TTC549 (cell line): Measurements from ENCODE around the gene DAB1.

Source experiments
- FAIRE-seq: peaks from 2 replicates; lab custom pipeline; 2012; peaks lifted over from hg19 to GRCh38; lab: Jason Lieb, UNC

DAB1 gene

DNA sequence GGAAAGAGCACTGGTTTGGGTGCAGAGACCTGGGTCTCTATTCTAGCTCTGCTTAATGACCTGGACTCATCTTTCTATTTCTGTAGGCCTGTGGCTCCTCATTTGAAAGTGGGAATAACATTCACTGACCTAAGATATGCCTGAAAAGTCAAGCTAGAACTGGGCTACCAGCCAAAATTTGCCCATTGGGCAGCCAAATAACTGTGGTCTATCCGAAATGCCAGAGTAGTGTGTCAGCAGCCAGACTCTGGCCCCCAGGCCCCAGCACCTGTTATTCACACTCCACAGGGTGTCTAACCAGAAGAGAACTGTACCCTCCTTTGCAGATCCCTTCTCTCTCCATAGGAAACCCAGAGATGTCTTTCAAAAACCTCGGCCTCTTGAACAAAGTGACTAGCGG is 12.6 kb downstream of the DAB1 start:
- no peak for FAIRE-seq

DNA sequence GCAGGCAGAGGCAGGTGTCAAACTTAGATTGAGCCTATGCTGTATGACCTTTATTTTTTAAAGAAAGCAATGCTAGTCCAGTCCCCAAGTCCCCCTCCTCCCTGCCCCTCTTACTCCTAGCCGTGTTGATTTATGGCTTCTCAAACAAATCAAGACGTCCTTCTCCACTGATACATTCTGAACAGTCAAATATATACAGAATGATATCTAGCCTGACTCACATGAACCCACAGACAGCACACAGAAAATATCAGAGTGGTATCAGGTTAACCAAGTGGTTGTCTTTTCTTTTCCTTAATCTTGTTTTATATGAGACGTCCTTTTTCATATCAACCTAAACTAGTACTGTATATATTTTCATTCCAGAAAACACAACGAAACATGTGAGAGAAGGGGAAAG is 13.4 kb downstream of the DAB1 start:
- no peak for FAIRE-seq

DNA sequence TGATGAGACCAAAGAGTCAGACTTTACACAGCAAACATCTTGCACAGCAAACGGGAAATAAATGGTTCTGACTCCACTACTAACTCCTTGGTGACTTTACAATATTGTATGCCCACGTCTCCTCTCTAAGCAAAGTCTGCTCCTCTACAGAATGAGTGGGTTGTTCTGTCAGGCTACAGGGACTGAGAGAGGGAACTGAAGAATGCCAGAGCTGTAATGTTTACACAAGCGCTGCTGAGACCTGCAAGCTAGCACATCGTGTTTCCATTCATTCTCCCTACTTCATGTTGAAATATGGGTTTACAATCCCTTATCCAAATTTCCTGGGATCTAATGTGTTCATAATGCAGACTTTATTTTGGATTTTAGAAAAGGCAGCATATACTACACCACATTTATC is 15.9 kb downstream of the DAB1 start:
- FAIRE-seq: no peak

DNA sequence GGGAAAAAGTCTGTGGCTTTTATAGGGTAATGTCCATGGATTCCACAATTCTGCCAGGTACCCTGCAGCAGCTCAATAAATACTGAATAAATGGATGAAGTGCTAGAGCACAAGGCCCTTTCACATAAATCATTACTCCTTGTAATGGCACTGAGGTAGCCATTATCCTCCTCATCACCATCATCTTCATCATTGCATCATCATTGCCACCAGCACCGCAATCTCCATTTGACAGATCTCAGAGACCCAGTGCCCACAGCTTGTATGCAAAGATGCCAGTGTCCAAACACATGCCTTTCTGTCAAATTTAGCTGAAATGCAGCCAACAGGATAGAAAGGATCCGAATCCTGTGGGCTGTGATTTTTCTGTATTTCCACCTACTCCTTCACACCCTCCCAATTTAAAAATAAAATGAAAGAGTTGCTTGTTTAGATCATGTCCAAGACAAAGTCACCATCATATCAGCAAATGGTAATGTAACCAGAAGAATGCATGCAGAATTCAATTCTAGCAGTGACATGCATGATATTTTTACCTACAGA is 17.4 kb downstream of the DAB1 start:
- no peak for FAIRE-seq

DNA sequence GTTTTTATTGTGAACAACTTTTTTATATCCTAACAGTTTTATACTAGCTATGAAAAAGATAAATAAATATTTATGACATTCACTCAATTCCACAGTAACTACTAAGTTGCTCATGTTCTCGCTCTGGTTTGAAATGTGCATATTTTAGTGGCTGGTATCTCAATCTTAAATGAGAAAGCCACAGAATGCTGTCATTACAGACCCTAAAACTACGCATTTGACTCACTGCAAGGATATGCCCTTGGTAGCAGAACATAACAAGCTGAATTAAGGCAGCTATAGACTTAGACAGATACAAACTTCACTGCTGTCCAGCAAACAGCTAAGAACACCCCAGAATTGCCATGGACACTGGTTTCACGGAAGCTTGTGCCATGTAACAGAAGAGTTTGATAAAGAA is 19.0 kb downstream of the DAB1 start:
- no peak for FAIRE-seq

DNA sequence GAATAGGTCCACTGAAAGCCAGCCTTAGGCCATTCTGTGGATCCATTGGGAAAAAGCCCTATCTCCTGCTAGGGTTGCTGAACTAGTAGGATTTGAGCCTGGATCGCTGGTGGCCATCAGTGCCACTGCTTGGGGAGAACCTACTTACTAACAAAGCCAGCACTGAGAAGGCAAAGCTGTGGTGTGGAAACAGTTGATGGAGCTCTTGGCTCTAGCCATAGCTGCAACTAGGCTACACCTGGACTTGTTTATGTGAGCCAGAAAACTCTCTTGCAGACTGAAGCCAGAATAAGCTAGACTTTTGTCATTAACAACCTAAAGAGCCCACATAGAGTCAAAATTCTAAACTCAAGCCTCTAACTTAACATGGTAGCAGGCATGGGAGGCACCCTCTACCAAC is 20.7 kb downstream of the DAB1 start:
- FAIRE-seq: no peak

DNA sequence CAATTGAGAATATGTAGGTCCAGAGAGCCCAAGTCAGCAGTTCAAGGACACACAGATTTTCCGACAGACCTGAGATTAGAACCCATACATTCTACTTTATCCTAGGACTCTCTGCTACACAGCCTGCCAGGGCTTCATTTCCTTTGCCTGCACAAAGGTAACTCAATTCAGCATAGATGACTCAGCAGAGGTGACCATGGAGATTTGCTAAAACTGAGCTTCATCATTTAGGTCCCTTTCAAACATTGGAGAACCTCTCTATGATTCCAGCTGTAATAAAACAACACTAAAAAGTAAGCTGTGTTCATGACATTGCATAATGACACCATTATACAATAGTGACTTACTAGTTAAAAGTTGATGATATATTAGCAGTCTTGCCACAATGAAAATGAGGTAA is 22.2 kb downstream of the DAB1 start:
- FAIRE-seq: no peak

DNA sequence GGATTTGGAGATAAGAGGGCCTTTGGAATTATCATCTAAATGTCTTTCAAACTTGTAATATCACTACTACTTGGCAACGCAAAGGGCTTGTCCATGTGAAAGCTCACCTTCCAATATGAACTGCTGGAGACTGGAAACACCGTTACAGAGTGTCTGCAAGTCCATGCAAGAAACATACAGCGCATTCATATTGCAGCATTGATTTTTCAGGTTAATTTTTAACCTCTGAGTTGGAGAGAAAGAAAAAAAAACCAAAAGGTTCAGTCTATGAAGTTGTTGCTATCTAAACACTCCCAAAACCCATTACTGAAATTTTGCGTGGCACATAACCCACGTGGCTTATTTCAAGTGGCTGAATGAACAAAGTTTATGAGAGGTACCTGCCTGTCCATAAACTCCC is 23.8 kb downstream of the DAB1 start:
- no peak for FAIRE-seq

DNA sequence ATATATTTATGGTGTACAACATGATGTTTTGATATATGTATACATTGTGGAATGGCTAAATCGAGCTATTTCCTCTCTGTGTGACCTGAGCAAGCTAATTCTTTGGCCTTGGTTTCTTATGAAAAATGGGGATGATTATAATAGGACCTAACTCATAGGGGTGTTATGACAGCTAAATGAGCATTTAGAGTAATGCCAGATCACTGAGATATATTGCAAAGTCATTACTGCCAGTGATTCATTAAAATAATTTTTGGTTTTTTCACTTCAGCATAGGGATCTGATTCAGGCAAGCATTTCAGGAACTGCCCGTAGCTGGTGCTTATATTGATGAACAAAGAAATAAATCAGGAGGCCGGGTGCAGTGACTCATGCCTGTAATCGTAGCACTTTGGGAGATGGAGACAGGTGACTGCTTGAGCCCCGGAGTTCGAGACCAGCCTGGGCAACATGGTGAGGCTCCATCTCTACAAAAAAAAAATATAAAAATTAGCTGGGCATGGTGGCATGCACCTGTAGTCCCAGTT is 30.7 kb downstream of the DAB1 start:
- no peak for FAIRE-seq

DNA sequence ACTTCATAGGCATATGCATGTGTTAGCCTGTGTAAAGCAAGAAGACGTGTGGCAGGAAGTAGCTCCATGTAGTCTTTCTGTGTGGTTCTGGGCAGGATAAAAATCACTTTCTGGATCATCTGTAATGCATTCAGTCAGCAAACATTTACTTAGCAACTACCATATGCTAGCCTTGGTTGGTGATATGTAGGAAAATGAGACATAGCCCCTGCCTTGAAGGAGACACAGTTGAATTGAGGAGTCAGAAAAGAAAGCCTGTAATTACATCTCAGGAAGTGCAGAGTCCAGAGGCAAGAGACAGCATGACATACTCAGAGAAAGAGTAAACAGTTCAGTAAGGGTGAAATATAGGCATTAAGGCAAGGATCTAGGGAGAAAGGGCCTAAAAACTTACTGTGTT is 38.5 kb downstream of the DAB1 start:
- FAIRE-seq: no peak

DNA sequence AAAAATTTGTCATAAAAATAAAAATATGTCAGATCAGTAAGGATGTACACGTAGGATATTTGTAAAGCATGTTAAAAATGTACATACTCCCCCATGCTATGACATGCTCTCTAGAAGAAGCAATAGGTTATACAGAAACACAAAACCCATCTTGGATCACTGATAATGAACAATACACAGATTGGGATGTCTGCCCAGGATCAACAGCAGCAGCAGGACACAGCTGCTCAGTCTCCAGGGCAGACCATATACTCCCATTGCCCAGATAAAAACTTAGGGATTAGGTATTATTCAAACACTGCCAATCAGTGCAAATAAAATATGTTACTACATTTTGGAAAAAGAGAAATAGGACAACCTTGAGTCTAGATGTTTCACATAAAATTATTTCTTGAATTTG is 39.0 kb downstream of the DAB1 start:
- FAIRE-seq: no peak

DNA sequence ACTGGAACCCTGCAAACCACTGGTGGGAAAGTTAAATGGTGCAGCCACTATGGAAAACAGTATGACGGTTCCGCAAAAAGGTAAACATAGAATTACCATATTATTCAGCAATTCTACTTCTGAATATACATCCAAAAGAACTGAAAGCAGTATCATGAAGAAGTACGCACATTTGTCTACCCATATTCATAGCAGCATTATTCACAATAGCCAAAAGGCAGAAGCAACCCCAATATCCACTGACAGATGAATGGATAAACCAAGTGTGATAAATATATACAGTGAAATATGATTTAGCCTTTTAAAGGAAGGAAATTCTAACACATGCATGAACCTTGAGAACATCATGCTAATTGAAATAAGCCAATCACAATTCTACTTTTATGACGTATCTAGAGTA is 39.6 kb downstream of the DAB1 start:
- FAIRE-seq: no peak

DNA sequence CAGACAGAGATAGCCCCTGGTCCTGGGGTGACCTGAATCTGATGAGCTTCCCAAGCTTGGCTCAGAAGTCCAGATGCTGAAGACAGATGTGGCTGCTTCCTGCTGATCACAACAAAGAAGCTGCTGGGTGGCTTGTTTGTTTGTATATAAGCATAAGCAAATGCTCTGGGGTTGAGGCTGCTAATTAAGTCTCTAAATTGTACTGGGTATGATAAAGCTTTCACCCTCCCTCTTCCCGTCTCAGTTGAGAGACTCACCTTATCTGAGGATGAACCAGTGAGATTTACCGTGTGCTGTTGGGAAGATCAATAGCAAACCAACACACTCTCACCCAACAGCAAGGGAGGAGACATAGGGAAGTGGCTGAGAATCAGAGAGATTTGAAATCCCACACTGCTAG is 42.0 kb downstream of the DAB1 start:
- no peak for FAIRE-seq

DNA sequence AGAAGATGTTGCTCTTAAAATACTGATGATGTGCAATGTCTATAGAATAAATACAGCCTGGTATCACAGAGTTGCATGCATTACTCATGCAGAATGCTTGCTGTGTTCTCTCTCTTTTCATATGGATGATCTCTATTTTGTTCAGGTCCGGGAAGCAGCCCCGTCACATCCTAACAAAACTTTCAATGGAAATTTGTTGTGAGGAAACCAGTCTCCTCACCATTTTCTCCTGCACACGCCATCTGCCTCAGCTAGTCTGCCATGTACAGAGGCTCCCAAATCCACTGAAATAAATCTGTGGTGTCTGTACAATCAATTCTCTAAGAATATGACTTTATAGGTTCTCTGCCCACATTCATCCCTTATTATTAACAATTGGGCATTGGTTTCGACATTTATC is 42.4 kb downstream of the DAB1 start:
- FAIRE-seq: no peak

DNA sequence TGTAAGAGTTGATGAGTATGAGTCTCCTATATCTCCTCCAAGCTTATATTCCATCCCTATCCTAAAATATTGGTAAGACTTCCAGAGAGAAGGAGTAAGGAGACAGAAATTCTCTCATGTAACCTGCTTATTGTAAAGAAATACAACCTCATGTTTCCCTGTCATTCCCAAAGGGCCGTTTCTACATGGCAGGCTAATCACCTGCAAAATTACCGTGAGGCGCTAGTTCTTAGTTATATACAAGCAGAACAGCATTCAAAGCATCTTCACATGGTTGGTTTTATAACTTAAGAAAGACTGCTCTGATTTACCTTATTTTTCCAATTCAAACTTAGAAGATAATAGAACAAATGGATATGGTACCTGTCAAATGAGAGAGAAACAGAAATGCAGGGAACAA is 42.9 kb downstream of the DAB1 start:
- no peak for FAIRE-seq

DNA sequence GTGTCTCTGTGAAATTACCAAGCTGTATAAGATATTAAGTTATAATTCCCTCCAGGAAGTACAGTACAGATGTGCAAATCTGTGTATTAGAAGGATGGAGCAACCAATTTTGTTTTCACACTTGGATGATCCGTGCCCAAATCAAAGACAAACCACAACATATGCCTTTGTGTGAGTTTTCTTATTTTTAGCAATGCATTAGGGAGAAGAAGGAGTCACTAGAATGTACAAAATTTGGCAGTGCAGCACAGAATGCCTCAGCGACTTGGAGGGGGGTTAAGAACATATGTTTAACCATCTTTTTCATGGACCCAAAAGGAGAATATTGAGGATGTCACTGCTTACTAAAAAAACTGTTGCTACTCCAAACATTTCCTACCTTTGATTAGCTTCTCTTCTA is 45.3 kb downstream of the DAB1 start:
- FAIRE-seq: no peak

DNA sequence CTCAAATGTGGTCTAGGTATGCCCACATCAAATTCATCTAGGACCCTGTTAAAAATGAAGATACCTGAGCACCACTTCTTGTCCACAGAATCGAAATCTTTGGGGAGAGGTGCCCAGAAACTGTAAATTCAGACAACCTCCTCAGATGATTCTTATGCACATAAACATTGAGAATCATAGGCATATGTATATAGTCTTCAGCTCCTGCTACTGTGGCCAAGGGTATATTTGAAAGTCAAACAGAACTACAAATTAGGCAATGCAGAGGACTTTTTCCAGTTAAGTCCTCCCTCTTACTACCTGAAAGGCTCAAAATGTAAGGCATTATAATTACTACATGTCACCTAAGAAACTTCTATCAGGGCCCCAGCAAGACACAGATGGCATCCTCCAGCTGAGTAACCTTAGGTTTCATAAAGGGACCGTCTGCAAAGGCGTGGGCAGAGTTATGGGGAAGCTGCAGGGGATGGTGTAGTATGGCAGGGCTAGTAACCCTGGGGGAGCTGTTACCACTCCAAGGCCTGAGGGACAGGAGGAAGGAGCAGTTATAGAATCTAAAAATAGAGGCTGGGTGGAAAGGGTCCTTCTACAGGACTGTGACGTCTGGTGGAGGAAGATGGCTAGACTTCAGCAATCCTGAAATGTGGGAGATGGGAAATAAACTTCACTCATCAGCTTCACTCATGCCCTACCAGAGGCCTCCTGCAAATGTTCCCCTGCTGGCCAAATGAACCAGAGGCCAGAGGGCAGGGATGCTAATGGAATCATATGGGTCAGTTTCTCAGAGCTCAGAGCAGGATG is 46.3 kb downstream of the DAB1 start:
- FAIRE-seq: no peak

DNA sequence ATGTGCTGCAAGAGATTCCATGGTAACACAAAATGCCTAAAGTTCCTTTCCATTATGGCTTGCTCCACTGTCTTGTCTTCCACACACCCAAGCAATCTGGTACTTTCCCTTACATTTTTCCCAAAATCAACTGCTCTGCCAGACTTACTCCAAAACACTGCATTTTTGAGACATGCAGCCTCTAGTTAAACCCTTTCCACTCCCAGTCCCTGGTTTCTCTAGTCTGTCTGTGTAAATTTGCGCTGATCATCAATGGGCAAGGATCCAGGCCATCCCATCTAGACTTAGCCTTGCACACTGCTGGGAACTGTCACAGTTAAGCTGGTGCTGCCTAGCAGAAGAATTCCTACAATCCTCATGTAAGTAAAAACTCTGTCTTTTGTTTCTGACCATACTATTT is 47.8 kb downstream of the DAB1 start:
- FAIRE-seq: no peak

DNA sequence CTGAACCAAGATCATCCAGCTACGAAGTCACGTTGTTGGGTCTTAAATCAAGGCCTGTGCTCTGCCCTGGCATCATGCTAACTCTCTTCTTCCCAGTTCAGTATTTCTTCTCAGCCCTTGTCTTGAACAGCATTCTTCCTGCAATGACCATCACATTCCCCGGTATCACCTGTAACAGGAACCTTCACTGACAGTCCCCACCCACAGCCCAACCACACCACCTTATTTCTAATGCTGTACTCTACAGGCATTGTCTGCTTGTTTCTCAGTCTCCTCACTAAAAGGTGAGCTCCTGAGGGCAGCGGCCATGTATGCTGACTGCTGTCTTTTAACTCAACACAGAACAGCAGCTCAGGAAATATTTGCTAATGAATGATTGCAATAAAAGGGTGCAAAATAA is 54.0 kb downstream of the DAB1 start:
- FAIRE-seq: no peak

DNA sequence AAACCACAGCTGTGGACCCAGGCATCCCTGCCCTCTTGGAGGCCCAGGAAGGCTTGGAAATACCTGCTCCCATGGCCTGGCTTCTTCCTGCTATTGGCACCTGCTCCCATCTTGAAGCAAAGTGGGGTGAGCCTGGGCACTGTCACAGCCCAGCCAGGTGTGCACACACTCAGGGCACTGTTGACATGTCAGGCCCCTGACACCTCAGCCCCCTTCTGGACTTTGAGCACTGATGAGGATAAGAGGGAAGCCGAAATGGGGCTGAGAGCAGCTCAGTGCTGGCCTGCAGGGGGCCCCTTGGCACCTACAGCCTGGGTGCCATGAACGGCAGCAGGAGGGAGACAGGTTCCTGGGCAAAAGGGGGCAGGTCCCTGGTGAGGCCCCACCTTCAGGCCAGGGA is 55.9 kb downstream of the DAB1 start:
- no peak for FAIRE-seq

DNA sequence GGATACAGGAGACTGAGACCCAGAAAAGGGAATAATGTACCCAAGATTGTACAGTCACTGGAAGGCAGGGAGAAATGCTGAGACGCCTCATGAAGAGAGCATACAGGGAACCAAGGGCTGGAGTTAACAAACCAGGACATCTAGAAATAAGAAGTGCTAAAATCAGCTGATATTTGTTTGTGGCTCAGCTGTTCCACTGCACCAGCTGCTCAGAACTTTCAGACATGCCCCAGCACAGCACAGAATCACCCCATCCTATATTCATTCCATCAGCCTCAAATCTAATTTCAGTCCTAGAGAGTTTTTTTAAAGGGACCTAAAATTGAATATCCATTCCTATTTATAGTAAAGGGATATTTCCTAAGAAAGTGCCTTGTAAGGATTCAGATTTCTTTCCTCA is 60.2 kb downstream of the DAB1 start:
- FAIRE-seq: no peak

DNA sequence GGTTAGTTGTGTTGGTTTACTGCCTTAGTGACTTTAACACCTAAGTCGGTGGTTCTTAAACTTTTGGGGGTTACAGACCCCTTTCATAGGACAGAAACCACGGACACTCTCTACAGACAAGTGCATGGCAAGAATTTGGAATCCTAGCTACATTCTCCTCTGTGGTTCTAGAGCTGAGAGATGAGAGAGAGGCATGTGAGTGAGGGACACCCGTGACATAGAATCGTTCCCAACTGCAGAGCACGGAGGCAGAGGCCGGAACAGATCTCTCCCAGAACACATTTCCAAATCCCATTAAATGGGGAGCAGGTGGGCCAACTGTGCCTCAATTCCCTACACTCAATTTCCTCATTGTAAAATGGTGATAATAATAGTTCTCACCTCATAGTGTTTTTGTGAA is 60.7 kb downstream of the DAB1 start:
- no peak for FAIRE-seq

DNA sequence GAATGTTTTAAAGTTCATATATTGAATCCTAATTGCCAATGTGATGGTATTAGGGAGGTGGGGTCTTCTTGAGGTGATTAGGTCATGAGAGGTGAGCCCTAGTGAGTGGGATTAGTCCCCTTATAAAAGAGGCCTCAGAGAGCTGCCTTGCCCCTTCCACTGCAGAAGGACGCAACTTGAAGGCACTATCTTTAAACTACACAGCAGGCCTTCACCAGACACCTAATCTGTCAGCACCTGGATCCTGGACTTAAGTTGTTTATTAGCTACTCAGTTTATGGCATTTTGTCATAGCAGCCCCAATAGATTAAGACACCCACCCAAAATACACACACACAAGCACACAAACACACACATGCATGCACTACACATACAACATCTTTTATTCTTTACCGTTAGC is 61.4 kb downstream of the DAB1 start:
- no peak for FAIRE-seq

DNA sequence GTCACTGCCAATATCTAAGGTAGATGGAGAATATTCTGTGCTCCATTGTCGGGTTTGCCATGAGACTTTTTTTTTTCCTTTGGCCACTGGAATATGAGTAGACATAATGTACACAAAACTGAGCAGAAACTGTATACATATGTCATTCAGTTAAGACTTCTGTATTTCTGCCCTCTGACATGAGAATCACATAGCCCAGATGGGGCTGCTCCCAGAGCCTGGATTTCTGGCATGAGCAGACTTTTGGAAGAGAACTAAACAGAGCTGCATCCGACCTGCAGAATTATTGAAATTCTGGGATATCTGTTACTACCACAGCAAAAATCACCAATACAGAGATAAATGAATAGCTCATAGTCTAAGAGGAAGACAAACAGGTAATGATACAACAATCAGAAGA is 62.3 kb downstream of the DAB1 start:
- FAIRE-seq: no peak
